HepG2 (cell line): ENCODE measurements around the gene ARL3. TPM values are rescaled to one million over a fixed set of nuclear protein-coding genes. Genes with fewer than 3 reads are reported as not detected.

Source experiments
- ARNTL ChIP-seq: sonication (generic); formaldehyde crosslinking; IDR thresholded peaks from 2 replicates; pipeline ENCODE4 v1.4.0; 2020; ENCODE audit warnings: mild to moderate bottlenecking, missing genetic modification reagents
- ATAD3A ChIP-seq: sonication (generic); formaldehyde crosslinking; IDR thresholded peaks from 2 replicates; pipeline ENCODE4 v1.4.0; 2020; ENCODE audit warnings: missing genetic modification reagents
- EEA1 ChIP-seq: sonication (generic); formaldehyde crosslinking; IDR thresholded peaks from 2 replicates; pipeline ENCODE4 v1.5.1; 2020; ENCODE audit warnings: mild to moderate bottlenecking, missing genetic modification reagents, borderline replicate concordance
- NFE2L1 ChIP-seq: sonication (generic); formaldehyde crosslinking; IDR thresholded peaks from 2 replicates; pipeline ENCODE4 v1.4.0; 2020; ENCODE audit warnings: missing genetic modification reagents, mild to moderate bottlenecking, borderline replicate concordance
- NFRKB ChIP-seq: fragments of 450-650 bp; IDR thresholded peaks from 2 replicates; pipeline ENCODE4 v1.6.1; 2017
- NKX3-1 ChIP-seq: sonication (generic); formaldehyde crosslinking; IDR thresholded peaks from 2 replicates; pipeline ENCODE4 v1.5.0; 2020; ENCODE audit warnings: missing genetic modification reagents
- PHF21A ChIP-seq: sonication (generic); formaldehyde crosslinking; IDR thresholded peaks from 2 replicates; pipeline ENCODE4 v1.5.0; 2020; ENCODE audit warnings: mild to moderate bottlenecking, missing genetic modification reagents
- TCF7 ChIP-seq: sonication (generic); IDR thresholded peaks from 2 replicates; pipeline ENCODE4 v1.6.1; 2016; ENCODE audit warnings: antibody characterized with exemption, low read depth
- ZC3H4 ChIP-seq: sonication (generic); formaldehyde crosslinking; IDR thresholded peaks from 2 replicates; pipeline ENCODE4 v1.4.0; 2020; ENCODE audit warnings: missing genetic modification reagents, borderline replicate concordance
- ZFP1 ChIP-seq: IDR thresholded peaks from 2 replicates; pipeline ENCODE4 v1.6.1; 2016
- ZNF124 ChIP-seq: sonication (generic); formaldehyde crosslinking; IDR thresholded peaks from 2 replicates; pipeline ENCODE4 v1.4.0; 2020; ENCODE audit warnings: missing genetic modification reagents
- ZNF333 ChIP-seq: sonication (generic); formaldehyde crosslinking; IDR thresholded peaks from 2 replicates; pipeline ENCODE4 v1.4.0; 2020; ENCODE audit warnings: mild to moderate bottlenecking, missing genetic modification reagents, borderline replicate concordance
- polyA plus RNA-seq, 8 experiments: library from polyadenylated mRNA; depleted of rRNA in 3 of 8; stranded (reverse) in 7 of 8; unstranded in 1 of 8; fragments of >200 nt; fragmentation: Illumina TruSeq in 4 of 8; extraction: Trizol in 4 of 8; gene quantifications; 2 replicates each; pipeline versions ENCODE4 v1.2.1 to v1.2.3, GENCODE V29; 2011 to 2016; ENCODE audit warnings: low read depth in 4 of 8, missing spikeins in 1 of 8, mixed read lengths in 1 of 8; ENCODE audit not compliant: insufficient read depth in 1 of 8
- total RNA-seq, 5 experiments: library from RNA; depleted of rRNA; stranded (reverse); fragments of >200 nt; fragmentation: Illumina TruSeq; extraction: Trizol; gene quantifications; 2 replicates each; pipeline ENCODE4 v1.2.3, GENCODE V29; 2016; ENCODE audit warnings: low read depth in 1 of 5
- TF ChIP-seq, protein P1 (sequence below): sonication (generic); formaldehyde crosslinking; IDR thresholded peaks from 2 replicates; pipeline ENCODE4 v1.5.0; 2020; ENCODE audit warnings: mild to moderate bottlenecking, missing genetic modification reagents
- TF ChIP-seq, protein P2 (sequence below): sonication (generic); formaldehyde crosslinking; conservative IDR thresholded peaks from 2 replicates; pipeline ENCODE4 v1.8.0; 2022; ENCODE audit warnings: mild to moderate bottlenecking, moderate library complexity, missing genetic modification reagents
- TF ChIP-seq, protein P3 (sequence below): sonication (generic); formaldehyde crosslinking; IDR thresholded peaks from 2 replicates; pipeline ENCODE4 v1.4.0; 2020; ENCODE audit warnings: missing genetic modification reagents; ENCODE audit errors: not compliant biosample characterization
- TF ChIP-seq, protein P4 (sequence below): IDR thresholded peaks from 2 replicates; pipeline ENCODE4 v1.6.1; 2016; ENCODE audit warnings: control low read depth
- TF ChIP-seq, protein P5 (sequence below): sonication (generic); formaldehyde crosslinking; IDR thresholded peaks from 2 replicates; pipeline ENCODE4 v1.8.1; 2023; ENCODE audit warnings: mild to moderate bottlenecking, moderate library complexity, missing genetic modification reagents
- TF ChIP-seq, protein P6 (sequence below): sonication (generic); formaldehyde crosslinking; IDR thresholded peaks from 2 replicates; pipeline ENCODE4 v1.8.0; 2022; ENCODE audit warnings: low read depth, missing genetic modification reagents
- TF ChIP-seq, protein P7 (sequence below): sonication (generic); formaldehyde crosslinking; IDR thresholded peaks from 2 replicates; pipeline ENCODE4 v1.4.0; 2020; ENCODE audit warnings: missing genetic modification reagents
- TF ChIP-seq, protein P8 (sequence below): sonication (generic); formaldehyde crosslinking; IDR thresholded peaks from 2 replicates; pipeline ENCODE4 v1.8.1; 2022; ENCODE audit warnings: mild to moderate bottlenecking, missing genetic modification reagents

The ARL3 gene
- total and polyA plus RNA-seq, 2 of the 13 experiments (the other 11 are each of a cell fraction or from before 2014, with no cell fraction given): 5.2 to 6.6 TPM

DNA sequence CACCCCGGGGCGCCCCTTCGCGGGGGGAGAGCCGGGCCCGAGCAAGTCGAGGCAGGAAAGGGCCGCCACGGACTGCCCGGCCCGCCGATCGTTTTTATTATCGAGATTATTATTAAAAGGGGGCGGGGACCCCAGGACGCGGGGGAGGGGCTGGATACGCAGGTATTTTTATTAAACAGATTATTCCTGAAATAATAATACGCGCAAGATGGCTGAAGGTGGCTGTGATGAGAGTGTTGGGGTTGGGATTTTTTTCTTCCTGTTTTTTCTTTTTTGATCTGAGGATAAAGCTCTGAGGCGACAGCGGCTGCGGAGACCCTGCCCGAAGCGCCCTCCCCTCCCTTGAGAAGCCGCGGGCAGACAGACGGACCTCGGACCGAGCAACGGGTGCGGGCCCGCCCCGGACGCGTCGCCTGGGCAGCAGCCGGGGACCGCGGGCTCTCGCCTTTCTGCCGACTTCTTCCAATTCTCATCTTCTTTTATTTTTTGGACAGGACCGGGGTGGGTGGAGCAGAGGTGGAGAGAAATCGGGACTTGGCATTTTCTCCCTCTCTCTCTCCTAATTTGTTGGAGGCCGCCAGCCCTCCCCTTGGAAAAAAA, 71.4 kb downstream of the ARL3 start (continued):
- TF ChIP-seq, protein P1, sequence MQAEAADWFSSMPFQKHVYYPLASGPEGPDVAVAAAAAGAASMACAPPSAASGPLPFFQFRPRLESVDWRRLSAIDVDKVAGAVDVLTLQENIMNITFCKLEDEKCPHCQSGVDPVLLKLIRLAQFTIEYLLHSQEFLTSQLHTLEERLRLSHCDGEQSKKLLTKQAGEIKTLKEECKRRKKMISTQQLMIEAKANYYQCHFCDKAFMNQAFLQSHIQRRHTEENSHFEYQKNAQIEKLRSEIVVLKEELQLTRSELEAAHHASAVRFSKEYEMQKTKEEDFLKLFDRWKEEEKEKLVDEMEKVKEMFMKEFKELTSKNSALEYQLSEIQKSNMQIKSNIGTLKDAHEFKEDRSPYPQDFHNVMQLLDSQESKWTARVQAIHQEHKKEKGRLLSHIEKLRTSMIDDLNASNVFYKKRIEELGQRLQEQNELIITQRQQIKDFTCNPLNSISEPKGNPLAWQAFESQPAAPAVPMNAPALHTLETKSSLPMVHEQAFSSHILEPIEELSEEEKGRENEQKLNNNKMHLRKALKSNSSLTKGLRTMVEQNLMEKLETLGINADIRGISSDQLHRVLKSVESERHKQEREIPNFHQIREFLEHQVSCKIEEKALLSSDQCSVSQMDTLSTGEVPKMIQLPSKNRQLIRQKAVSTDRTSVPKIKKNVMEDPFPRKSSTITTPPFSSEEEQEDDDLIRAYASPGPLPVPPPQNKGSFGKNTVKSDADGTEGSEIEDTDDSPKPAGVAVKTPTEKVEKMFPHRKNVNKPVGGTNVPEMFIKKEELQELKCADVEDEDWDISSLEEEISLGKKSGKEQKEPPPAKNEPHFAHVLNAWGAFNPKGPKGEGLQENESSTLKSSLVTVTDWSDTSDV (CRISPR knock-in tag): no peak
- TF ChIP-seq ZFP1 (CRISPR knock-in tag) (no peak), ZNF333 (CRISPR knock-in tag) (no peak), ATAD3A (no peak), NFRKB (no peak), ZNF124 (no peak), EEA1 (CRISPR knock-in tag) (no peak), NFE2L1 (CRISPR knock-in tag) (no peak), ZC3H4 (CRISPR knock-in tag) (no peak), NKX3-1 (CRISPR knock-in tag) (no peak), TCF7 (no peak), ARNTL (CRISPR knock-in tag) (no peak), PHF21A (CRISPR knock-in tag) (no peak)
- TF ChIP-seq, protein P2, sequence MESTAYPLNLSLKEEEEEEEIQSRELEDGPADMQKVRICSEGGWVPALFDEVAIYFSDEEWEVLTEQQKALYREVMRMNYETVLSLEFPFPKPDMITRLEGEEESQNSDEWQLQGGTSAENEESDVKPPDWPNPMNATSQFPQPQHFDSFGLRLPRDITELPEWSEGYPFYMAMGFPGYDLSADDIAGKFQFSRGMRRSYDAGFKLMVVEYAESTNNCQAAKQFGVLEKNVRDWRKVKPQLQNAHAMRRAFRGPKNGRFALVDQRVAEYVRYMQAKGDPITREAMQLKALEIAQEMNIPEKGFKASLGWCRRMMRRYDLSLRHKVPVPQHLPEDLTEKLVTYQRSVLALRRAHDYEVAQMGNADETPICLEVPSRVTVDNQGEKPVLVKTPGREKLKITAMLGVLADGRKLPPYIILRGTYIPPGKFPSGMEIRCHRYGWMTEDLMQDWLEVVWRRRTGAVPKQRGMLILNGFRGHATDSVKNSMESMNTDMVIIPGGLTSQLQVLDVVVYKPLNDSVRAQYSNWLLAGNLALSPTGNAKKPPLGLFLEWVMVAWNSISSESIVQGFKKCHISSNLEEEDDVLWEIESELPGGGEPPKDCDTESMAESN: no peak
- TF ChIP-seq, protein P3, sequence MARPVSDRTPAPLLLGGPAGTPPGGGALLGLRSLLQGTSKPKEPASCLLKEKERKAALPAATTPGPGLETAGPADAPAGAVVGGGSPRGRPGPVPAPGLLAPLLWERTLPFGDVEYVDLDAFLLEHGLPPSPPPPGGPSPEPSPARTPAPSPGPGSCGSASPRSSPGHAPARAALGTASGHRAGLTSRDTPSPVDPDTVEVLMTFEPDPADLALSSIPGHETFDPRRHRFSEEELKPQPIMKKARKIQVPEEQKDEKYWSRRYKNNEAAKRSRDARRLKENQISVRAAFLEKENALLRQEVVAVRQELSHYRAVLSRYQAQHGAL (CRISPR knock-in tag): no peak
- TF ChIP-seq, protein P4, sequence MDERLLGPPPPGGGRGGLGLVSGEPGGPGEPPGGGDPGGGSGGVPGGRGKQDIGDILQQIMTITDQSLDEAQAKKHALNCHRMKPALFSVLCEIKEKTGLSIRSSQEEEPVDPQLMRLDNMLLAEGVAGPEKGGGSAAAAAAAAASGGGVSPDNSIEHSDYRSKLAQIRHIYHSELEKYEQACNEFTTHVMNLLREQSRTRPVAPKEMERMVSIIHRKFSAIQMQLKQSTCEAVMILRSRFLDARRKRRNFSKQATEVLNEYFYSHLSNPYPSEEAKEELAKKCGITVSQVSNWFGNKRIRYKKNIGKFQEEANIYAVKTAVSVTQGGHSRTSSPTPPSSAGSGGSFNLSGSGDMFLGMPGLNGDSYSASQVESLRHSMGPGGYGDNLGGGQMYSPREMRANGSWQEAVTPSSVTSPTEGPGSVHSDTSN (CRISPR knock-in tag): no peak
- TF ChIP-seq, protein P5, sequence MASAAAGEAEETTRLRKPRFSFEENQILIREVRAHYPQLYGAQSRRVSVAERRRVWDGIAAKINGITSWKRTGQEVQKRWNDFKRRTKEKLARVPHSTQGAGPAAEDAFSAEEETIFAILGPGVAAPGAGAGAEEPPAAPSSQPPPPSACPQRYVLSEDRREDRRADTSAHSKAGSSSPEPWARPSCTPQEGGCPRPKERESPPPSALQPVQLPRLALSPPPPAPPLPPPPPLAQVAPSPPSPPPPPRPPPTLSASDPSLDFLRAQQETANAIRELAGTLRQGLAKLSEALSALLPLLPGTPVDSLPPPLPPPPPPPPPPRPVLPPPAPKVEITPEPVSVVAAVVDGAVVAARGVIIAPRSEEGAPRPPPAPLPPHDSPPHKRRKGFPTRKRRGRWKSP (CRISPR knock-in tag): no peak
- TF ChIP-seq, protein P6, sequence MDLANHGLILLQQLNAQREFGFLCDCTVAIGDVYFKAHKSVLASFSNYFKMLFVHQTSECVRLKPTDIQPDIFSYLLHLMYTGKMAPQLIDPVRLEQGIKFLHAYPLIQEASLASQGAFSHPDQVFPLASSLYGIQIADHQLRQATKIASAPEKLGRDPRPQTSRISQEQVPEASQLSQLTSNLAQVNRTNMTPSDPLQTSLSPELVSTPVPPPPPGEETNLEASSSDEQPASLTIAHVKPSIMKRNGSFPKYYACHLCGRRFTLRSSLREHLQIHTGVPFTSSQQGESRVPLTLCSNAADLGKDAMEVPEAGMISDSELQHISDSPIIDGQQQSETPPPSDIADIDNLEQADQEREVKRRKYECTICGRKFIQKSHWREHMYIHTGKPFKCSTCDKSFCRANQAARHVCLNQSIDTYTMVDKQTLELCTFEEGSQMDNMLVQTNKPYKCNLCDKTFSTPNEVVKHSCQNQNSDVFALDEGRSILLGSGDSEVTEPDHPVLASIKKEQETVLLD: no peak
- TF ChIP-seq, protein P7, sequence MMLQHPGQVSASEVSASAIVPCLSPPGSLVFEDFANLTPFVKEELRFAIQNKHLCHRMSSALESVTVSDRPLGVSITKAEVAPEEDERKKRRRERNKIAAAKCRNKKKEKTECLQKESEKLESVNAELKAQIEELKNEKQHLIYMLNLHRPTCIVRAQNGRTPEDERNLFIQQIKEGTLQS: no peak
- TF ChIP-seq, protein P8, sequence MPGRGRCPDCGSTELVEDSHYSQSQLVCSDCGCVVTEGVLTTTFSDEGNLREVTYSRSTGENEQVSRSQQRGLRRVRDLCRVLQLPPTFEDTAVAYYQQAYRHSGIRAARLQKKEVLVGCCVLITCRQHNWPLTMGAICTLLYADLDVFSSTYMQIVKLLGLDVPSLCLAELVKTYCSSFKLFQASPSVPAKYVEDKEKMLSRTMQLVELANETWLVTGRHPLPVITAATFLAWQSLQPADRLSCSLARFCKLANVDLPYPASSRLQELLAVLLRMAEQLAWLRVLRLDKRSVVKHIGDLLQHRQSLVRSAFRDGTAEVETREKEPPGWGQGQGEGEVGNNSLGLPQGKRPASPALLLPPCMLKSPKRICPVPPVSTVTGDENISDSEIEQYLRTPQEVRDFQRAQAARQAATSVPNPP (CRISPR knock-in tag): no peak
